ENCODE results near the gene RABGGTA.

- TF ChIP-seq CTCF (IDR thresholded peaks at IDR 0.05; ENCODE audit: low read length), result no peak
- TF ChIP-seq EZH2 (optimal IDR thresholded peaks at IDR 0.05; ENCODE audit: low read depth, low read length), result no peak
- no peak for TF ChIP-seq EZH2phosphoT487 (IDR thresholded peaks at IDR 0.05; ENCODE audit: low read length)
Observed at GRCh38 chr14:24246765-24247212, 24.6 kb downstream of the RABGGTA start.
